Smooth muscle cell (in vitro differentiated cells): ENCODE data around the gene NCAPG2. TPM values are rescaled to one million over a fixed set of nuclear protein-coding genes. Genes with fewer than 3 reads are reported as not detected.
"Not testable (repeated sequence)": the region's sequence is repeated elsewhere in the genome, so short reads cannot be mapped to it uniquely, and the experiment has no call there.

ENCODE experiments used
- DNase-seq: peaks from one replicate; lab custom pipeline; 2025; ENCODE audit not compliant: unreplicated experiment; lab: John Stamatoyannopoulos, UW
- H2AFZ ChIP-seq: fragments of 200-600 bp; sonication (generic); 2 replicates; pipeline ENCODE4 v1.6.0; 2016; ENCODE audit warnings: antibody characterized with exemption, low read depth, mild to moderate bottlenecking
- H3F3A ChIP-seq: fragments of 200-600 bp; sonication (generic); 2 replicates; pipeline ENCODE4 v1.6.0; 2017; ENCODE audit warnings: antibody characterized with exemption, low read depth
- H3K27ac ChIP-seq: fragments of 200-600 bp; sonication (generic); 2 replicates; pipeline ENCODE4 v1.5.1; 2016; ENCODE audit warnings: low read depth, mild to moderate bottlenecking
- H3K27me3 ChIP-seq: fragments of 200-600 bp; sonication (generic); 2 replicates; pipeline ENCODE4 v1.6.1; 2016; ENCODE audit warnings: low read depth, mild to moderate bottlenecking
- H3K36me3 ChIP-seq: fragments of 200-600 bp; sonication (generic); 2 replicates; pipeline ENCODE4 v1.5.1; 2016; ENCODE audit warnings: low read depth
- H3K4me1 ChIP-seq: fragments of 200-600 bp; sonication (generic); 2 replicates; pipeline ENCODE4 v1.5.1; 2016; ENCODE audit warnings: low read depth
- H3K4me2 ChIP-seq: fragments of 200-600 bp; sonication (generic); 2 replicates; pipeline ENCODE4 v1.6.0; 2016; ENCODE audit warnings: mild to moderate bottlenecking
- H3K4me3 ChIP-seq: fragments of 200-600 bp; sonication (generic); 2 replicates; pipeline ENCODE4 v1.5.1; 2016; ENCODE audit warnings: mild to moderate bottlenecking
- H3K79me2 ChIP-seq: fragments of 200-600 bp; sonication (generic); 2 replicates; pipeline ENCODE4 v1.6.0; 2016; ENCODE audit warnings: low read depth, mild to moderate bottlenecking
- H3K9ac ChIP-seq: fragments of 200-600 bp; sonication (generic); 2 replicates; pipeline ENCODE4 v1.6.0; 2016; ENCODE audit warnings: low read depth
- H3K9me3 ChIP-seq: fragments of 200-600 bp; sonication (generic); replicated peaks from 2 replicates; pipeline ENCODE4 v1.5.1; 2016; ENCODE audit warnings: low read depth
- H4K20me1 ChIP-seq: fragments of 200-600 bp; sonication (generic); 2 replicates; pipeline ENCODE4 v1.6.0; 2016; ENCODE audit warnings: low read depth
- CTCF ChIP-seq: fragments of 200-600 bp; sonication (generic); IDR thresholded peaks from 2 replicates; pipeline ENCODE4 v1.5.1; 2017; ENCODE audit warnings: borderline replicate concordance, mild to moderate bottlenecking, antibody characterized with exemption; ENCODE audit not compliant: insufficient read depth, poor library complexity, severe bottlenecking
- WGBS: methylation state at CpG from one replicate; pipeline ENCODE4 v1.1.7; 2016; ENCODE audit warnings: low lambda C conversion rate; 5-methylcytosine and 5-hydroxymethylcytosine counted together
- polyA plus RNA-seq: library from polyadenylated mRNA; unstranded; fragments of >200 nt; fragmentation: Nextera tagmentation; extraction: Ambion mirVana; gene quantifications from 2 replicates; pipeline ENCODE4 v1.2.1, GENCODE V29; 2016
- total RNA-seq: library from RNA; depleted of rRNA; stranded (reverse); fragments of >200 nt; gene quantifications from 2 replicates; pipeline ENCODE4 v1.2.3, GENCODE V29; 2014

Gene NCAPG2
- total and polyA plus RNA-seq, 2 experiments from 2014 or later: 9.9 to 12.5 TPM

- Histone ChIP-seq H3K27me3 (no peaks in the 10 kb centered on the region), H3K79me2 (no peaks in the 10 kb centered on the region), H3K9ac (no peak overlapping the region), H3K9me3 (no peaks in the 10 kb centered on the region), H3K4me1 (no peaks in the 10 kb centered on the region), H3K4me3 (no peak overlapping the region), H3K36me3 (no peaks in the 10 kb centered on the region), H4K20me1 (no peaks in the 10 kb centered on the region), H3K4me2 (no peak overlapping the region), H3F3A (no peaks in the 10 kb centered on the region), H3K27ac (no peak overlapping the region), H2AFZ (no peak overlapping the region)
- DNase-seq: no peak
- TF ChIP-seq CTCF: no peak
- WGBS: 94% methylated on average over 3 of the region's 3 CpGs
Measured at GRCh38 chr7:158631574-158632195, 72.9 kb downstream of the NCAPG2 start.

GRCh38 chr7:158626289-158626688 lies 78.3 kb downstream of the NCAPG2 start:
- not testable (repeated sequence) for H3K79me2 ChIP-seq, H4K20me1 ChIP-seq, H3K4me3 ChIP-seq, H3K27ac ChIP-seq, H3F3A ChIP-seq, H3K9ac ChIP-seq, H3K4me2 ChIP-seq, H2AFZ ChIP-seq, H3K4me1 ChIP-seq, H3K36me3 ChIP-seq, DNase-seq, H3K27me3 ChIP-seq, H3K9me3 ChIP-seq
- 96% methylated on average over 8 of the region's 8 CpGs for WGBS

- Histone ChIP-seq H3K4me2 (no peak overlapping the region), H3K4me3 (no peak overlapping the region), H3K4me1 (no peaks in the 10 kb centered on the region), H3K27me3 (no peaks in the 10 kb centered on the region), H3K9me3 (no peaks in the 10 kb centered on the region), H3K27ac (no peak overlapping the region), H3K9ac (no peak overlapping the region), H3F3A (no peaks in the 10 kb centered on the region), H3K36me3 (no peaks in the 10 kb centered on the region), H2AFZ (no peak overlapping the region), H4K20me1 (no peaks in the 10 kb centered on the region), H3K79me2 (no peaks in the 10 kb centered on the region)
- TF ChIP-seq CTCF: no peak
- WGBS: 99% methylated on average over 13 of the region's 13 CpGs
- no peak for DNase-seq
Measured at GRCh38 chr7:158623241-158623640, 81.4 kb downstream of the NCAPG2 start.

- no peak overlapping the region for H2AFZ ChIP-seq
- H3K9ac ChIP-seq: no peak overlapping the region
- no peak for DNase-seq
- no peak overlapping the region for H3K27ac ChIP-seq
- WGBS: 97% methylated on average over 6 of the region's 6 CpGs
- no peaks in the 10 kb centered on the region for H3F3A ChIP-seq
- TF ChIP-seq CTCF: no peak
- no peaks in the 10 kb centered on the region for H4K20me1 ChIP-seq
- no peak overlapping the region for H3K4me2 ChIP-seq
- H3K4me1 ChIP-seq: no peaks in the 10 kb centered on the region
- H3K36me3 ChIP-seq: no peaks in the 10 kb centered on the region
- no peaks in the 10 kb centered on the region for H3K79me2 ChIP-seq
- no peaks in the 10 kb centered on the region for H3K27me3 ChIP-seq
- H3K9me3 ChIP-seq: no peaks in the 10 kb centered on the region
- no peak overlapping the region for H3K4me3 ChIP-seq
Measured at GRCh38 chr7:158620839-158621441, 83.7 kb downstream of the NCAPG2 start.
